Prostate gland (tissue), 2 donors: ENCODE measurements around the gene FARP2.

Source experiments
- CTCF ChIP-seq, 4 experiments: fragments of 200-600 bp in 2 of 4; fragments of 450-650 bp in 2 of 4; sonication (generic) in 2 of 4; IDR thresholded peaks; 1 replicate in 3 of 4; 2 replicates in 1 of 4; pipeline ENCODE4 v1.5.1; 2016 to 2019; ENCODE audit warnings: antibody characterized with exemption in 4 of 4, mild to moderate bottlenecking in 2 of 4, moderate library complexity in 2 of 4
- POLR2A ChIP-seq: fragments of 450-650 bp; IDR thresholded peaks from one replicate; pipeline ENCODE4 v1.6.1; 2016; ENCODE audit warnings: antibody characterized with exemption, mild to moderate bottlenecking

GRCh38 chr2:241390301-241391206 is 34.5 kb downstream of the FARP2 start:
- TF ChIP-seq CTCF (IDR thresholded peaks at IDR 0.05) (no peak), POLR2A (no peak)
